GM18520 (cell line): ENCODE measurements around the gene NUDT1.

Experiments
- ATAC-seq: cut with Tn5 transposase; IDR thresholded peaks from one replicate; pipeline ENCODE4 v1.9.1; 2021; ENCODE audit not compliant: unreplicated experiment

The NUDT1 gene

DNA sequence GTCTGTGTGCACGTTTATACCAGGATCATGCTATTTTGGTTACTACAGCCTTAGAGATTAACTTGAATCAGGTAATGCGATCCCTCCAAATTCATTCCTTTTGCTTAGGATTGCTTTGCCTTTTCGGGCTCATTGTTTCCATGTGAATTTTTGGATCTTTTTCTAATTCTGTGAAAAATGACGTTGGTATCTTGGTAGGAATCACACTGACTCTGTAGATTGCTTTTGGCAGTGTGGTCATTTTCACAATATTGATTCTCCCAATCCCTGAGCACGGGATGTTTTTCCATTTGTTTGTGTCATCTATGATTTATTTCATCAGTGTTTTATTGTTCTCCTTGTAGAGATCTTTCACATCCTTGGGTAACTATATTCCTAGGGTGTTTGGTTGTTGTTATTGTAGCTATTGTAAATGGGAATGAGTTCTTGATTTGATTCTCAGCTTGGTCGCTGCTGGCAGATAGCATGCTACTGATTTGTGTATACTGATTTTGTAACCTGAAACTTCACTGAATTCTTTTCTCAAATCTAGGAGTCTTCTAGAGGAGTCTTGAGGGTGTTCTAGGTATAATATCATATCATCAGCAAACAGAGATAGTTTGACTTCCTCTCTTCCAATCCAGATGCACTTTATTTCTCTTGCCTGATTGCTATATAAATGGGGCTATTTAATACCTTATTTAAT lies 54.1 kb downstream of the NUDT1 start:
- no peak for ATAC-seq

DNA sequence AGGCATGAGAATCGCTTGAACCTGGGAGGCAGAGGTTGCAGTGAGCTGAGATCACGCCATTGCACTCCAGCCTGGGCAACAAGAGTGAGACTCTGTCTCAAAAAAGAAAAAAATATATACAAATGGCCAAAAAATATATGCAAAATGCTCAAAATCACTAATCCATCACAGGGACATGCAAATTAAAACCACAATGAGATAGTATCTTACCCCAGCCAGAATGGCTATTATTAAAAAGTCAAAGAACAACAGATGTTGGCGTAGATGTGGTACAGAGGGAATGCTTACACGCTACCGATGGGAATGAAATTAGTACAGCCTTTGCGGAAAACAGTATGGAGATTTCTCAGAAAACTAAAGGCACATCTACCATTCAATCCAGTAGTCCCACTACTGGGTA lies 54.8 kb downstream of the NUDT1 start:
- no peak for ATAC-seq

DNA sequence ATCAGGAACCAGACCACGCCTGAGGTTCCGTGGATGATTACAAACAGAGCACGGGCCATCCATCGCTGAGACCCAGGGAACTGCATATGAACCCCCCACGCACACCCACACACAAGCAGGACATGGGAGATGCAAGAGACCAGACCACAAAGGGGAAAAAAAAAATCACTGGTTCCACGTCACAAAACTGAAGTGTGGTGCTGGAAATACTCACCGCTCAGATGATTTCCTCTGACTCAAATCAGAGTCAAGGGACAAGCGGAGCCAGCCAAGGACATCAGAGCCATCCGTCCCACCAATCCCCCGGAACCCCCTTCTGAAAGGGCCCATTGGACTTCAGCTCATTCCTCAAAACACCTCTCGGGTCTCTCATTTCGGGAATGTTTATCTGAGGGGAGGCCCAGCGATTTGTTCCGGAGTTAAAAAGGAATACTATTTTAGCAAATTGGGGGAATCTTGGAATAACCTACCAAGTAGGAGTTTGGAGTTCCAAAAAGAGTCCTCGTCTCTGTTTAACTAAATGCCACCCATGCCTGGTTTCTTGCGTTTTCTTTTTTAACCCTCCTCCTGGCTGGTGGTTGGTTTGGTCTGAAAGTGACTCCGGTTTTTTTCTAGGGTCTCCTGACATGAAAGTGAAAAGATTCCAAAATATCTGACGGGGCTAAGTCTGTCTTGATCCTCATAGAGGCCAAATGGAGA lies 57.3 kb downstream of the NUDT1 start:
- ATAC-seq, result no peak

DNA sequence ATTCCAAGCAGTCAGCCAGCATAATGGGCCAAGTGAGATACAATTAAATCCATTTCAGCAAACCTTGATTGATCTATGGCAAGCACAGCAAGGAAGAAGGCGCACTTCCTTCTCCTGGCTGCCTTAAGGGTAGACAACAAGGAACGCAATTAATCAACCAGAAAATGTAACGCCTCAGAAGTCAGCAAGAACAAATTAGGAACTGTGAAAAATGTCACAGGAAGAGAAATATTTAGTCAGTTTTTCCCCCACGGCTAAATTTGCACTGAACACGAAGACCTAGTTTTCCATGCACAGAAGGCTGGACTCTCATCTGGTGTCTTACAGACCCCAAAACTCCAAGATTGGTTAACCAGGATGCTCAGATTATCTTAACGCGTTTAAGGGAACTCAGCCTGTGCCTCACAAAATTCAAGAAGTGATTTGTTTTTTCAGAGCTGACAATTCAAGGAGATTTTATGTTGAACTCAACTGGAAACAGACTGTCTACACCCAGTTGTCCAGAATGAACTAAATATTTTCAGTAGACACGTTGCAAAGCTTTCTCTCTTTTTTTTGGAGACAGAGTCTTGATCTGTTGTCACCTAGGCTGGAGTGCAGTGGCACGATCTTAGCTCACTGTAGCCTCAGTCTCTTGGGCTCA lies 58.0 kb downstream of the NUDT1 start:
- ATAC-seq, result peak; percentile 27
